GM18909 (cell line): ENCODE results near the gene NEFH.
"Not testable (repeated sequence)": the region's sequence is repeated elsewhere in the genome, so short reads cannot be mapped to it uniquely, and the experiment has no call there.

Source experiments
- ATAC-seq: cut with Tn5 transposase; IDR thresholded peaks from one replicate; pipeline ENCODE4 v1.9.1; 2021; ENCODE audit warnings: mild to moderate bottlenecking; ENCODE audit not compliant: unreplicated experiment, poor library complexity

The NEFH gene

GRCh38 chr22:29463629-29464028 lies 16.4 kb upstream of the NEFH start:
- no peak for ATAC-seq

GRCh38 chr22:29464581-29464980 lies 15.4 kb upstream of the NEFH start:
- no peak for ATAC-seq

GRCh38 chr22:29469755-29470154 lies 10.3 kb upstream of the NEFH start:
- no peak for ATAC-seq

- no peak for ATAC-seq
Observed at GRCh38 chr22:29470159-29470855, 9.7 kb upstream of the NEFH start.

- no peak for ATAC-seq
Observed at GRCh38 chr22:29473001-29473400, 7.0 kb upstream of the NEFH start.

- ATAC-seq, result no peak
Observed at GRCh38 chr22:29475550-29475949, 4.5 kb upstream of the NEFH start.

GRCh38 chr22:29476116-29476515 lies 3.9 kb upstream of the NEFH start:
- ATAC-seq, result no peak

GRCh38 chr22:29477723-29478318 lies 2.2 kb upstream of the NEFH start:
- ATAC-seq, result no peak

GRCh38 chr22:29478326-29479276 lies 1.4 kb upstream of the NEFH start:
- no peak for ATAC-seq

GRCh38 chr22:29480262-29480511 lies 169 bp downstream of the NEFH start:
- no peak for ATAC-seq

- no peak for ATAC-seq
Observed at GRCh38 chr22:29480512-29481264, 670 bp downstream of the NEFH start.

GRCh38 chr22:29481265-29482000 lies 1.4 kb downstream of the NEFH start:
- no peak for ATAC-seq

GRCh38 chr22:29482253-29482652 lies 2.2 kb downstream of the NEFH start:
- ATAC-seq, result no peak

- ATAC-seq, result no peak
Observed at GRCh38 chr22:29482726-29483125, 2.7 kb downstream of the NEFH start.

GRCh38 chr22:29483254-29483653 lies 3.2 kb downstream of the NEFH start:
- no peak for ATAC-seq

GRCh38 chr22:29484642-29485041 lies 4.6 kb downstream of the NEFH start:
- no peak for ATAC-seq

- ATAC-seq, result no peak
Observed at GRCh38 chr22:29485448-29485847, 5.4 kb downstream of the NEFH start.

- no peak for ATAC-seq
Observed at GRCh38 chr22:29487426-29487986, 7.5 kb downstream of the NEFH start.

- not testable (repeated sequence) for ATAC-seq
Observed at GRCh38 chr22:29489127-29489780, 9.2 kb downstream of the NEFH start.
